Prostate gland (tissue), 2 donors: ENCODE results near the gene ABCA1.

Source experiments
- CTCF ChIP-seq, 4 experiments: fragments of 200-600 bp in 2 of 4; fragments of 450-650 bp in 2 of 4; sonication (generic) in 2 of 4; IDR thresholded peaks; 1 replicate in 3 of 4; 2 replicates in 1 of 4; pipeline ENCODE4 v1.5.1; 2016 to 2019; ENCODE audit warnings: antibody characterized with exemption in 4 of 4, mild to moderate bottlenecking in 2 of 4, moderate library complexity in 2 of 4
- POLR2A ChIP-seq: fragments of 450-650 bp; IDR thresholded peaks from one replicate; pipeline ENCODE4 v1.6.1; 2016; ENCODE audit warnings: antibody characterized with exemption, mild to moderate bottlenecking
- POLR2AphosphoS5 ChIP-seq: sonication (generic); formaldehyde crosslinking; IDR thresholded peaks from one replicate; pipeline ENCODE4 v1.6.1; 2017; ENCODE audit warnings: antibody characterized with exemption

- TF ChIP-seq CTCF (IDR thresholded peaks at IDR 0.05) (no peak), POLR2A (no peak), POLR2AphosphoS5 (no peak)
These were observed 91.7 kb downstream of the ABCA1 start for GRCh38 chr9:104836235-104836634.
